Thoracic aorta (tissue), 2 donors: ENCODE results near the gene GTF3C5. TPM values are rescaled to one million over a fixed set of nuclear protein-coding genes. Genes with fewer than 3 reads are reported as not detected.
"Not testable (repeated sequence)": the region's sequence is repeated elsewhere in the genome, so short reads cannot be mapped to it uniquely, and the experiment has no call there.

Experiments
- ATAC-seq: fragments of 150-250 bp; one replicate; pipeline ENCODE4 v1.8.0; 2017; ENCODE audit warnings: low read depth; ENCODE audit not compliant: insufficient number of reproducible peaks, low FRiP score
- DNase-seq: peaks from one replicate; pipeline ENCODE4 v3.0.0-alpha.2; 2020; ENCODE audit warnings: low spot score
- H3K27ac ChIP-seq, 2 donors: fragments of 200-600 bp; sonication (generic); 1 replicate in 1 of 2; 2 replicates in 1 of 2; pipeline ENCODE4 v1.5.1; 2016; ENCODE audit warnings: mild to moderate bottlenecking in 2 of 2, moderate library complexity in 2 of 2
- H3K27me3 ChIP-seq: fragments of 200-600 bp; sonication (generic); replicated peaks from 2 replicates; pipeline ENCODE4 v1.6.0; 2016; ENCODE audit warnings: mild to moderate bottlenecking; ENCODE audit not compliant: insufficient read depth
- H3K36me3 ChIP-seq: fragments of 200-600 bp; sonication (generic); one replicate; pipeline ENCODE4 v1.5.1; 2016
- H3K4me1 ChIP-seq, 2 donors: fragments of 200-600 bp; sonication (generic); 1 replicate in 1 of 2; 2 replicates in 1 of 2; pipeline versions ENCODE4 v1.5.1 to v1.6.0; 2016; ENCODE audit warnings: low read depth in 2 of 2, mild to moderate bottlenecking in 1 of 2; ENCODE audit not compliant: control insufficient read depth in 1 of 2
- H3K4me3 ChIP-seq: fragments of 200-600 bp; sonication (generic); 2 replicates; pipeline ENCODE4 v1.5.1; 2016; ENCODE audit warnings: mild to moderate bottlenecking
- H3K9me3 ChIP-seq: fragments of 200-600 bp; sonication (generic); 2 replicates; pipeline ENCODE4 v1.5.1; 2016
- total RNA-seq, 2 donors: library from RNA; depleted of rRNA; stranded (reverse); fragments of >200 nt; gene quantifications; one replicate each; pipeline versions ENCODE4 v1.1.0 to v1.2.3, GENCODE V29; 2016
- TF ChIP-seq, protein P1 (sequence below): fragments of 200-600 bp; sonication (generic); IDR thresholded peaks from one replicate; pipeline ENCODE4 v1.5.1; 2019; ENCODE audit warnings: antibody characterized with exemption

Gene GTF3C5
- total RNA-seq, 2 donors from 2014 or later = 40.6 to 54.3 TPM

DNA sequence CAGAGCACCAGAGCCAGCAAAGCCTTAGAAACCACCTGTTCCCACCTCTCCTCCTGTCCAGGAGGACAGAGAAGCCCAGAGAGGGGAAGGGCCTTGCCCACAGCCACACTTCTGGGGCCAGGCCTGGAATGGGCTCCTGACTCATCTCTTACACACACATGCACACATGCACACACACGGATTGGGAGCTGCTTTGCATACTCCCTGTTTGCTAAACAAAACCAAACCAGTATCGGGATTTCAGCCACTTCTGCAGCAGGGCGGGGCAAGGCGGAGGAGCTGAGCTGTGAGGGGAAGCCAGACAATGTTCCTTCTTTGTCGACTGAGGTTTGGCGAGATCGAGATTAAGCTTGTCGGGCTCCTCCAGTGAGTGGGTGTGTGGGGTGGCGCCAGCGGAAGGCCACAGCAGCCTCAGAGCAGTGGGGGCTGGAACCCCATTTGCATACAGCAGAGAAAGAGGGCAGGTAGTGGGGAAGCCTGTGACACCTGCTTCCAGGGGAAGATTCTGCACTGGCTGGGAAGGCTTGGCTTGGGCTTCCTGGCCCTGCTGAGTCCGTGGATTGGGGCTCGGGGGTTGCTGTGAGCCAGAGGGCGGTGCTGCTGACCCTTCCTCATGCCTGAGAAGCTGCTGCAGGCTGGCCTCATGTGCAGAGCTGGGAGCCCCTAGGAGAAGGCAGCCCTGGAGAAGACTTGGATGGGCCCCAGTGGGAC is 36.2 kb upstream of the GTF3C5 start:
- ATAC-seq = no peak
- H3K4me3 ChIP-seq = no peak overlapping the region
- no peaks in the 10 kb centered on the region for H3K36me3 ChIP-seq
- no peaks in the 10 kb centered on the region for H3K9me3 ChIP-seq
- no peak for DNase-seq
- H3K27ac ChIP-seq = no peak overlapping the region
- H3K27me3 ChIP-seq = no peaks in the 10 kb centered on the region
- TF ChIP-seq, protein P1, sequence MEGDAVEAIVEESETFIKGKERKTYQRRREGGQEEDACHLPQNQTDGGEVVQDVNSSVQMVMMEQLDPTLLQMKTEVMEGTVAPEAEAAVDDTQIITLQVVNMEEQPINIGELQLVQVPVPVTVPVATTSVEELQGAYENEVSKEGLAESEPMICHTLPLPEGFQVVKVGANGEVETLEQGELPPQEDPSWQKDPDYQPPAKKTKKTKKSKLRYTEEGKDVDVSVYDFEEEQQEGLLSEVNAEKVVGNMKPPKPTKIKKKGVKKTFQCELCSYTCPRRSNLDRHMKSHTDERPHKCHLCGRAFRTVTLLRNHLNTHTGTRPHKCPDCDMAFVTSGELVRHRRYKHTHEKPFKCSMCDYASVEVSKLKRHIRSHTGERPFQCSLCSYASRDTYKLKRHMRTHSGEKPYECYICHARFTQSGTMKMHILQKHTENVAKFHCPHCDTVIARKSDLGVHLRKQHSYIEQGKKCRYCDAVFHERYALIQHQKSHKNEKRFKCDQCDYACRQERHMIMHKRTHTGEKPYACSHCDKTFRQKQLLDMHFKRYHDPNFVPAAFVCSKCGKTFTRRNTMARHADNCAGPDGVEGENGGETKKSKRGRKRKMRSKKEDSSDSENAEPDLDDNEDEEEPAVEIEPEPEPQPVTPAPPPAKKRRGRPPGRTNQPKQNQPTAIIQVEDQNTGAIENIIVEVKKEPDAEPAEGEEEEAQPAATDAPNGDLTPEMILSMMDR = no peak
- no peaks in the 10 kb centered on the region for H3K4me1 ChIP-seq

DNA sequence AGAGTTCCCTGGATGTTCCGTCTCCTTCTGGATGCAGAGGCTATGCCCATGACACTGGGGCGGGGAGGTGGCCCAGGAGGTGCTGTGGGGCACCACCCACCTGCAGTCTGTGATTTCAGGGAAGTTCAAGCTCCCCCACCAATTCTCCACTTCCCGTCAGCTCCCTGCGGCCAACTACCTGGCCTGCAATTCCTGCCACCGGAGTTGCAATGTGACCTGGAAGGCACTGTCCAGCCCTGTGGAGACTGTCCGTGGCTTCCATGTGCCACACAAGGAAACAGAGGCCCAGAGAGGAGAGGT is 35.7 kb upstream of the GTF3C5 start:
- no peak overlapping the region for H3K4me3 ChIP-seq
- H3K27me3 ChIP-seq = no peaks in the 10 kb centered on the region
- no peaks in the 10 kb centered on the region for H3K9me3 ChIP-seq
- no peak for DNase-seq
- H3K36me3 ChIP-seq = no peaks in the 10 kb centered on the region
- no peaks in the 10 kb centered on the region for H3K4me1 ChIP-seq
- ATAC-seq = no peak
- TF ChIP-seq, protein P1 = no peak
- no peak overlapping the region for H3K27ac ChIP-seq

DNA sequence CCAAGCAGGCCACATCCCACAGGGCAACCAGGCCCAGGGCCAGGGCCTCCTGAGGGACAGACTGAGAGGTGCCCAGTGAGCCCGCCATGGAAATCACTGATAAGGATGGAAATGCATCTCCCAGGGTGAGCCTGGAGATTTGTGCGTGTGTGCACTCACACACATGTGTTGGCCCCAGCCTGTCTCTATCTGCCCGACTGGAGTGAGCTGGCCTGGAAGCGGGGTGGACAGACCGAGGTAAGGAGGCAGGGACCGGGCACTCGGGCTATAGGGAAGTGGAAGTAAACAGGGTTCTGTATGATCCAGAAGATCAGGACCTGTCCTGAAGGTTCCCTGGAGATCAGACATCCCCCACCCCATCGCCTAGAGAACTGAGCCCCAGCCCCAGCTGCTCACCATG is 34.9 kb upstream of the GTF3C5 start:
- Histone ChIP-seq H3K9me3 (no peaks in the 10 kb centered on the region), H3K27ac (no peak overlapping the region), H3K4me3 (no peak overlapping the region), H3K4me1 (no peaks in the 10 kb centered on the region), H3K27me3 (no peaks in the 10 kb centered on the region), H3K36me3 (no peaks in the 10 kb centered on the region)
- DNase-seq (no peak), ATAC-seq (no peak)
- TF ChIP-seq, protein P1 = no peak

DNA sequence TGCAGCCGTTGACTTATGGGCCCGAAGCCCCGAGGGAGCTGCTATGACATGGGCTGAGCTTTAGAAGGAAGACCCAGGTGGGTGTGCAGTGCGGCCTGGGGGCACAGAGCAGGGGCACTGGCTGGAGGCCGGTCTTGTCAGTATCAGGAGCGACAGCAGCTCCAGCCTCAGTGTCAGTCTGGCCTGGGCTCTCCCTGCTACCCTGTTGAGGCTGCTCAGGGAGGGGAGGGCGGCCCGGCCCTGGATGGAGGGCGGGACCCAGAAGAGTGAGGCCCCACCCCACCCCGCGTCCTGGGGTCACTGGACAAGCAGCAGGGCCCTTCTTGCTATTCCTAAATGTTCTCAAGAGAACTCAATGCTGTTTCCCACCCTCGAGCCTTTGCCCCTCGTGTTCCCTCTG is 34.3 kb upstream of the GTF3C5 start:
- ATAC-seq (no peak), DNase-seq (no peak)
- TF ChIP-seq, protein P1 = no peak
- Histone ChIP-seq H3K4me3 (no peak overlapping the region), H3K27me3 (no peaks in the 10 kb centered on the region), H3K36me3 (no peaks in the 10 kb centered on the region), H3K27ac (no peak overlapping the region), H3K9me3 (no peaks in the 10 kb centered on the region), H3K4me1 (no peaks in the 10 kb centered on the region)

DNA sequence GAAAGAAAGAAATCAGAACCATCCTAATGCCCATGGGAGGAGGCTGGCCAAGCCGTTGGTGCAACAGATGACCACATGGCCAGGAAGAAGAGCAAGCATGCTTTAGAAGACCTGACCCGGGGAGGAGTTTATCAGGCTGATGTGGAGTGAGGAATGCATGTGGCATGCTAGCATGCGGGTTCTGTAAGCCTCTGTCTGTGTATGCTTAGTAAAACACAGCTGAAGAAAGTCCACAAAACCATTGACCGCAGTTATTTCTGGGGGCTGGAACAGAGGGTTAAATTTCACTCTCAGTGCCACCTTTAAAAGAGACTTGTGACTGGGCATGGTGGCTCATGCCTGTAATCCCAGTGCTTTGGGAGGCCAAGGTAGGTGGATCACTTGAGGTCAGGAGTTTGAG is 33.2 kb upstream of the GTF3C5 start:
- H3K36me3 ChIP-seq = no peaks in the 10 kb centered on the region
- no peak overlapping the region for H3K4me3 ChIP-seq
- DNase-seq (no peak), ATAC-seq (no peak)
- no peaks in the 10 kb centered on the region for H3K9me3 ChIP-seq
- no peaks in the 10 kb centered on the region for H3K27me3 ChIP-seq
- no peak overlapping the region for H3K27ac ChIP-seq
- TF ChIP-seq, protein P1 = no peak
- H3K4me1 ChIP-seq = no peaks in the 10 kb centered on the region

DNA sequence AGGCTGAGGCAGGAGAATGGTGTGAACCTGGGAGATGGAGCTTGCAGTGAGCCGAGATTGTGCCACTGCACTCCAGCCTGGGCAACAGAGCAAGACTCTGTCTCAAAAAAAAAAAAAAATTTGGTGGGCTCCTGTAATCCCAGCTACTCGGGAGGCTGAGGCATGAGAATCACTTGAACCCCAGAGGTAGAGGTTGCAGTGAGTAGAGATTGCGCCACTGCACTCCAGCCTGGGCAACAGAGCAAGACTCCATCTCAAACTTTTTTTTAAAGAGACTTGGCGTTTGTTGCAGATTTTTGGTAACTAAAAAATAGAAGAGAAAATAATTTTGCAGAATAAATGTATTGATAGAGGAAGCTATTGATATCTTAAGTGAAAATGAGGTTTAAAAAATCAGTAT is 32.6 kb upstream of the GTF3C5 start:
- not testable (repeated sequence) for DNase-seq, ATAC-seq, H3K27me3 ChIP-seq, H3K36me3 ChIP-seq, H3K4me3 ChIP-seq, H3K9me3 ChIP-seq, H3K4me1 ChIP-seq, H3K27ac ChIP-seq
